Left forelimb (tissue), 1 donor: ENCODE results near the gene HSPA6.
A peak's percentile ranks its signal among the peaks of the same experiment; 100 is the strongest.
"Not testable (repeated sequence)": the region's sequence is repeated elsewhere in the genome, so short reads cannot be mapped to it uniquely, and the experiment has no call there.

Experiments
- DNase-seq: peaks from one replicate; pipeline ENCODE4 v3.0.0-alpha.2; 2018; ENCODE audit warnings: low spot score

Gene HSPA6

DNA sequence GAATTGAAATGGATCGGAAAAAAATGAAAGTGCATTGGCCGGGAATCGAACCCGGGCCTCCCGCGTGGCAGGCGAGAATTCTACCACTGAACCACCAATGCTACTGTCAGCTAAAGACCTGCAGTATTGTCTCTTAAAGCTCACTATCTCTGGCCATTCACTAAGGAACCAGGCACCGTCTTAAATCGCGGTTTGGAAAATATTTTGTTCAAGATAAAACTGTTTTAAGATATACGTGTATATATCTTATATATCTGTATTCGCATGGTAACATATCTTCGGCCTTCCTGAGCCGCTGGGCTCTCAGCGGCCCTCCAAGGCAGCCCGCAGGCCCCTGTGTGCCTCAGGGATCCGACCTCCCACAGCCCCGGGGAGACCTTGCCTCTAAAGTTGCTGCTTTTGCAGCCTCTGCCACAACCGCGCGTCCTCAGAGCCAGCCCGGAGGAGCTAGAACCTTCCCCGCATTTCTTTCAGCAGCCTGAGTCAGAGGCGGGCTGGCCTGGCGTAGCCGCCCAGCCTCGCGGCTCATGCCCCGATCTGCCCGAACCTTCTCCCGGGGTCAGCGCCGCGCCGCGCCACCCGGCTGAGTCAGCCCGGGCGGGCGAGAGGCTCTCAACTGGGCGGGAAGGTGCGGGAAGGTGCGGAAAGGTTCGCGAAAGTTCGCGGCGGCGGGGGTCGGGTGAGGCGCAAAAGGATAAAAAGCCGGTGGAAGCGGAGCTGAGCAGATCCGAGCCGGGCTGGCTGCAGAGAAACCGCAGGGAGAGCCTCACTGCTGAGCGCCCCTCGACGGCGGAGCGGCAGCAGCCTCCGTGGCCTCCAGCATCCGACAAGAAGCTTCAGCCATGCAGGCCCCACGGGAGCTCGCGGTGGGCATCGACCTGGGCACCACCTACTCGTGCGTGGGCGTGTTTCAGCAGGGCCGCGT, at the start of gene HSPA6:
TSS of gene HSPA6 (plus strand) at position 724 of the 925 bp plus-strand sequence. CDS start at position 843, 119 bp downstream.
- DNase-seq = peak; percentile 81

DNA sequence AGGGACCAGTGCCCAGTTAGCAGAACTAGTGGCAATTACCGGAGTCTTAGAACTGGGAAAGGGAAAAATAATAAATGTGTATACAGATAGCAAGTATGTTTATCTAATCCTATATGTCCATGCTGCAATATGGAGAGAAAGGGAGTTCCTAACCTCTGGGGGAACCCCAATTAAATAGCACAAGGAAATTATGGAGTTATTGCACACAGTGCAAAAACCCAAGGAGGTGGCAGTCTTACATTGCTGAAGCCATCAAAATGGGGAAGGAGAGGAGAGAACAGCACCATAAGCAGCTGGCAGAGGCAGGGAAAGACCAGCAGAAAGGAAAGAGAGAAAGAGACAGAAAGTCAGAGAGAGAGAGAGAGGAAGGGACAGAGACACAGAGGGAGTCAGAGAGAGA, 46.6 kb upstream of the HSPA6 start:
- DNase-seq = not testable (repeated sequence)

DNA sequence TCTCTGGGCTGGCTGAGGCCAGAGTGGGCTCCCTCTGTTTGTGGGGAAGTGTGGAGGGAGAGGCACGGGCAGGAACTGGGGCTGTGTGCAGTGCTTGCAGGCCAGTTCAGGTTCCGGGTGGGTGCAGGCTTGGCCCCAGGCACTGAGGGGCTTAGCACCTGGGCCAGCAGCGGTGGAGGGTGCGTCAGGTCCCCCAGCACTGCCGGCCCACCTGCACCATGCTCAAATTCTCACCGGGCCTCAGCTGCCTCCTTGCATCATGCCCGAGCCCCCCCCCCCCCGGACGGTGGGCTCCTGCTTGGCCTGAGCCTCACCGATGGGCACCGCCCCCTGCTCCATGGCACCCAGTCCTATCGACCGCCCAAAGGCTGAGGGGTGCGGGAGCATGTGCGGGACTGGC, 45.4 kb upstream of the HSPA6 start:
- no peak for DNase-seq

DNA sequence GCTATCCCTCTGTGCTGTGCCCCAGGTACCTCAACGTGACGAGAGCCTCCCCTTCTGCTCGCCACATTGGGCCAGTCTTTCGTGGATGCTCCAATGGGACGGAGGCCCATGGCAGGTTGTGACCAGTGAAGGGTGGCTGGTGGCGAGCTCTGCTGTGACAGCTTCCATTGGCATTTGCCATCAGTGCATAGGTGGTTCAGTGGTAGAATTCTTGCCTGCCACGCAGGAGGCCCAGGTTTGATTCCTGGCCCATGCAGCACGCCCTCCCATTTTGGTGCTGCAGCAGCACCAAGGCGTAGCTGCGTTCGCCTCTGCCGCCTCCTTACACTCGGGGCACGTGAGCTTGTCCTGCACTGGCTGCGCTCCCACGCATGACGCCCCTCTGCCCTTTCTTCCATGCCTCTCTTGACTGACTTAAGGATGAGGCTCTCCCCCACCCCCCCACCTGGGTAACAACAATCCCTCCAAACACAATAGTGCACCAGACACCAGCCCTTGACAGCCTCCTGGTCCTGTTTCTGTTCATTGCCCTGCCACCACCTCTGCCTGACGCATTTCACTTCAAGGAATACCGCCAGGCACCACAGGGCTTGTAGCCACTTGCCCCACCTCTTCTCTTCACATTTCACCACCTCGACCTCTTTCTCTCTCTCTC, 43.8 kb upstream of the HSPA6 start:
- no peak for DNase-seq

DNA sequence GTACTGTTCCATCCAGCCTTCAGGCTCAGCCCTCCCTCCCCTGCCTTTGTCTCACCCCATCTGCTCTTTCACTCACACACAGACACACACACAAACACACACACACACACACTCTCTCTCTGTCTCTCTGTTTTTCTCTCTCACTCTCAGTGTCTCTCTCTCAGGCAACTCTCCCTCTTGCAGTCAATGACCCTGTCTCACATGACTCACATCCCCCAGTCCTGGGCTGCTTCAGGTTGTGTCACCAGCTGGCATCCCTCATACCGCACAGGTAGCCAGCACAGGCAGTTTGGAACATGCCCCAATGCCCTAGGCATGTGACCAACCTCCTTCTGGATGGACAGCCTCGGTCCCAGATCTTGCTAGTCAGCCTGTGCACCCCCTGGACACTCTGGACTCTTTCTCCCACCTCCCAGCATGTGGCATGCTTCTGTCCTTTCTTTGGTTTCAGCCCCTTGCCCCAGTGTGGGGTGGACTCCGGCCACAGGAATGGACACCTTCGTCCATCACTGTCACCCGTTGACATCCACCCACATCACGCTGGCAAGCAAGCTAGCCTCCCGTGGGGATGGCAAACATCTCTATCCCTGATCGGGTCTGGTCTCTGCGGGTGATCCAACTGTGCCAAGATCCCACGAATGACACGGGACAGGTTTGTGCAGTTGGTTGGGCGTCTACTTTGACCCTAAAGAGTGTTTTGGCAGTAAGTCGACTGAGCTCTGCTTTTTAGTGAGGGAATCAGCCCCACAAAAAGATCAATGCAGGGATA, 42.5 kb upstream of the HSPA6 start:
- DNase-seq = no peak

DNA sequence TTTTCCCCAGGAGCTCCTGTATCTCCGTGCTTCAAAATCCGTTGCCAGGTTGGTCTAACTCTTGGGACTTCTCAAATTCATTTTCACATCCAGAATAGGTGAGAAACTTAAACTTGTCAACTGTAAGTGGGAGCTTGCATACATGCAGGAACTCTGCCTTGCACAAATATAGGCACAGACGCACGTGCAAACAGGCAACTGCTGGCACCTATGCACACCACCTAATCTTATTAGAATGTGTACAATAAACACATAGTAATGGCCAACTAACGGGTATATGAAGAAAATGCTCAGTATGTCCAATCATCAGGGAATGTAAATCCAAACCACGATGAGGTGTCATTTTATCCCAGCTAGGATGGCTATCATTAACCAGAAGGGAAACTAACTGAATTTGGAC, 41.7 kb upstream of the HSPA6 start:
- no peak for DNase-seq

DNA sequence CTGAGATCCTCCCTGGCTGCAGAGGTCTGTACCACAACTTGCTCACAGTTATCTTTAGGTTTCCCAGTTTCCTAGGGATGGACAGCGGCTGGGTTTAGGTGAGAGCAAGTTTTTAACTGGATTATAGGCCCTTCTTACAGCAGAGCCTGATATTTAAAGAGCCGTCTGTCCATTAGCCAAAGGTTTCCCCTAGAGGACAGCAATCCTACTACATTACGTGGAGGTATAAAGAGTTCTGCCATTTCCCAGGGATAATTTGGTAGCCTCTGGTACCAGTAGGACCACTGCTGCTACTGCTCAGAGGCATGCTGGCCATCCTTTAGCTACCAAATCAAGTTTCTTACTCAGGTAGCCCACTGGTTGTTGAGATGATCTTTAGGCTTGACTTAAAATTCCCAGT, 41.0 kb upstream of the HSPA6 start:
- no peak for DNase-seq

DNA sequence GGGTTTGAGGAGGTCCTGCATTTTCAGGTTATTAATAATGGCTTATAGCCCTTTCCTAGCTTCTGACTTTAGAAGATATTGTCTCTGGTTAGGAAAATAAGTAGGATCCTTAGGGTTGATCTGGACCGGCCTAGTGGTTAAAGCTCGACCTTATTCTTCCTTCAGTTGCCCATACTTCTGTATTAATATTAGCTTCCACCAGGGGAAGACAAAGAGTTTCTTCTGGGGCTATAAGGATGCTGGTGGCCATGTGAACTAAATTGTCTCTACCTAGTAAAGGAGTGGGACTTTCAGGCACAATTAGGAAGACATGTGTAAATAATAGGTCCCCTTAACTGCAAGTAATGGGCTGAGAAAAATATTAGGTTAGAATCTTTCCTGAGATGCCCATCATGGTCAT, 39.7 kb upstream of the HSPA6 start:
- DNase-seq = no peak

DNA sequence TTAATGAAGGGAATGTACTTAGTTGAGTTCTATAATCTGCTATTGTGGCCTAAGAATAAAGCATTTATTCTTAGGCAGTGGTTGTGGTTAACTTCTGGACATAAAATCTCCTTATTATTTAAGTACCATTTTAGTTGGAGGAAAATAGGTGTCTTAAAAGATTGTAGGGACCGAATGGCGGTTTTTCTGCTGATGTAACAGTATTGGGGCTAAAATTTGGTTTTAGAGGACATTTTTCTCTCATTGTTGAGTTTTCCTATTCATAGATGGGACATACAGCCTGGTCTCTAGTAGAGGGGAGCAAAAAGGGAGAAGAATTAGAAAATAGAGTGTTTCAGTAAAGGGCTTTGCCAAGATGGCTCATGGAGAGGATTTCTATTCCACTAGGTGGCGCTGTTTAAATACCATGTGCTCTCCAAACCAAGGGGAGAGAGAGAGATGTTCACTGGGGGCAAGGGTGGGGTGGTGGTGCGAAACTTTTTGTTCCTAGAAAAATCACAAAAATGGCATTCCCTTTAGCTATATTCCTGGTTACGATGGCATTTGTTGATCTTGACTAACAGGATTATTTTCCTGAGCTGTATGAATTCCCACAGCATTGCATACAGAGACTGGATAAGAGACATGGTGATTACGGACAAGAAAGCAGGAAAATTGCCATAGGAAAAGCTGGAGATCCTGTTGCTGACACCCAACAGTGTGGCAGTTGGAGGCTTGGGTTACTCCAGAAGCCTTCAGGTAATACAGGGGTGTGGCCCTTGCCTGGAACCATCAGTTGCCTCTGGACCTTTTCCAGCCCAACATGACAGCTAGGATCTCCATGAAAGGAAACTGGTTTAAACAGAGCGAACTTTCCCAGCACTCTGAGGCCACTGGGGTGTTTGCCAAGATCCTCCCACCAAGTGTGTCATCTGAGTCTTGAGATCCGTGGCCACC, 37.3 kb upstream of the HSPA6 start:
- DNase-seq = no peak

DNA sequence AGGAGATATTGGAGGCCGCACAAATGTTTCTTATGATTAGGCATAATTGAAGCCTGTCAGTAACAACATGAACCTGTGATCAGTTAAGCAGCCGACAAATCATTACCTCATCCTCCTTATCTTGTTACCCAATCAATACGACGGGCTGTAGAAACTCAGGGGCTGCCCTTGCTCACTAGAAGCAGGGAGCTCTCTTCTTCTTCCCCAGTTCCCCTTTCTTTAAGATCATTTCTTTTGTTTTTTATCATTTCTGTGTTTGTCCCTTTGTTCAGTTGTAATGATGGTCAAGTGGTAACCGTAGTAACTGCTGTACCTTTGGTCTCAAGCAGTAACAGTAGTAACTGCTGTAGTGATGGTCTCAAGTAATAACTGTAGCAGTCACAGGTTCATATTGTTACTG, 32.9 kb upstream of the HSPA6 start:
- no peak for DNase-seq

DNA sequence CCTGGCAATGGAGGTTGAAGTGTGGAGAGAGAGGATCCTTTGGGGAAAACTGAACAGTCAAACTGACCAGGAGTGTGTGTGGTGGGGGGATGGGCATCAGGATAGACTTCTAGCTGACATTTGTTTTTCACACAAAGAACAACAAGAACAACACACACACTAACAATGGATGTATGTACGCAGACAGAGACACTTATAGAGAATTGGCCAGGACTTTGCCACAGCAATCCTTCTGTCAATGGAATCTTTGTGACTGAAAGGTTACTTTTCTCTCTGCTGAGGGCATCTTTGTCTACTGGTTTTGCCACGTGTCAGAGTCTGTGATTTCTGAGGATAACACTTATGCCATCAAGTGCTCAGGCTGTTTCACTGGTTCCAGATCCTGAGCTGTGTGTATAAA, 31.5 kb upstream of the HSPA6 start:
- DNase-seq = no peak

DNA sequence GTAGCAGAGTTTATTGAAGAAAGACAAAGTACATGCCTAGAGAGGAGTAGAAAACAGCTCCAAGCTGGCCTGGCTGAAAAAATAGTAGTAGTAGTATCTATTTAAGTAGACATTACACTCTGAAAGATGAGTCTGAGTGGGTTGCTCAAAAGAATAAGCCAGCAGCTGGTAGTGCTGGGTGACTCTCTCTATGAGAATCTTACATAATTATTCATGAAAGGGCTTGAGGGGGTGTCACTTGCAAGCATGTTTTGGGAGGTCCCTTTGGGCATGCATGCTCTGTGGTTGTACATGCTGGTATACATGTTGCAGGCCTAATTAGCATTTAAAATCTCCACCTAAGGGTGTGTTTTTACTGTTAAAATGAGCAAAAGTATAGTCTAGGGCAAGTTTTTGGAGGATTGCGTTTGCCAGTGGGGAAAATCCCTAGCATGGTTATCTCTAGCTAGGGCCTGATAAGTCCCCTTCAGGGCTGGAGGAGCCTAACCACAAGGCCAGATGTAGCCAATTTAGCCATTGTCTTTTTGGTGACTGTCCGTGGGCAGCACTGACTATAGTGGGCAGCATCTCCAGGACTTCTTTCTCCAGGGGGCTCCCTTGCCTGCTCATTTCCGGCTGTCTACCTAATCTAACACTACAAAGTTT, 30.1 kb upstream of the HSPA6 start:
- DNase-seq = no peak

DNA sequence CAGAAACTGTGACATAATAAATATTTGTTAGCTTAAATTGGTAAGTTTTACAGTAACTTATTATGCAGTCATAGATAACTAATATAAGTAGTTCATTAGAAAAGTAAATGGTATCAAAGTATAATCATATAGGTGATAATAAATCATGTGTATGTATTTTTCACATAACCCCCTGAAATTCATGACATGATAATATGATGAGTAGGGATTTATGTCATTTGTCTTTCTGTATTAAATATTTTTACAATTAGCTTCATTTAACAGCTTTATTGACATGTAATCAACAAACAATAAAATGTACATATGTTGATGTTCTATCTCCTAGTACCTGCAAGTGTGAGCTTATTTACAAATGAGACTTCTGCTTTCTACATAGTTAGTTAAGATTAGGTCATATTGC, 28.9 kb upstream of the HSPA6 start:
- no peak for DNase-seq

DNA sequence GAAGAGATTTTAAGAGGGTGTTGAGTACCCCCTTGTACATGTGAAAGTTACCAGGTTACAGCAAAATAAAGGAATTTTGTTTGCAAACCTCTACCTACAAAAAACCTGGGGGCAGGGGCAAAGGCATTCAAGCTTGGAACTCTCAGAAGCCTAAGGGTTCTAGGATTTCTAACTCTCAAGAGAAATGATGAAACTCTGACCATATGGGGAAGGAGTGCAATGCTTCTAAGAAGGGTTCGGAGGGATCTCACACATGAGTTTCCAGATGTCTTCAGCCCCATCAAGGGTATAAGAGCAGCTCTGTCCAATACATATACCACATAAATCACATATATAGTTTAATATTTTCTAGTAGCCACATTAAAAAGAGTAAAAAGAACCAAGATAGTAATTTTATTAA, 26.4 kb upstream of the HSPA6 start:
- no peak for DNase-seq

DNA sequence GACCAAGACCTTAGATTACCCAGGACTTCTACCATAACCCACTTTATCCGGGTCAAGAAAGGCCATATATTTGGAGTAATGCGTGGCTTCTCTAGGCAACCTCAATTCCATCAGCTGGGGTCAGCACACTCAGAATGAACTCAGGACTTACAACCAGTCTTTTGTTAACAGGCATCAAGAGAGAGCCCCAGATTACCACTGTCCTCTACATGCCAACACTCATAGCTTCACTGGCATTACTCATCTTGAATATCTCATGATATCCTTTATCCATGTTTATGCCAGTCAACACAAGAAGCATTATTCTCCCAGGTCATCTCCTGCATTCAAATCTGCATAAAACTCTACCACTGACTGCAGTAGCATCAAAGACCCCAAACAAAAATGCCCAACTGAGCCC, 25.7 kb upstream of the HSPA6 start:
- no peak for DNase-seq

DNA sequence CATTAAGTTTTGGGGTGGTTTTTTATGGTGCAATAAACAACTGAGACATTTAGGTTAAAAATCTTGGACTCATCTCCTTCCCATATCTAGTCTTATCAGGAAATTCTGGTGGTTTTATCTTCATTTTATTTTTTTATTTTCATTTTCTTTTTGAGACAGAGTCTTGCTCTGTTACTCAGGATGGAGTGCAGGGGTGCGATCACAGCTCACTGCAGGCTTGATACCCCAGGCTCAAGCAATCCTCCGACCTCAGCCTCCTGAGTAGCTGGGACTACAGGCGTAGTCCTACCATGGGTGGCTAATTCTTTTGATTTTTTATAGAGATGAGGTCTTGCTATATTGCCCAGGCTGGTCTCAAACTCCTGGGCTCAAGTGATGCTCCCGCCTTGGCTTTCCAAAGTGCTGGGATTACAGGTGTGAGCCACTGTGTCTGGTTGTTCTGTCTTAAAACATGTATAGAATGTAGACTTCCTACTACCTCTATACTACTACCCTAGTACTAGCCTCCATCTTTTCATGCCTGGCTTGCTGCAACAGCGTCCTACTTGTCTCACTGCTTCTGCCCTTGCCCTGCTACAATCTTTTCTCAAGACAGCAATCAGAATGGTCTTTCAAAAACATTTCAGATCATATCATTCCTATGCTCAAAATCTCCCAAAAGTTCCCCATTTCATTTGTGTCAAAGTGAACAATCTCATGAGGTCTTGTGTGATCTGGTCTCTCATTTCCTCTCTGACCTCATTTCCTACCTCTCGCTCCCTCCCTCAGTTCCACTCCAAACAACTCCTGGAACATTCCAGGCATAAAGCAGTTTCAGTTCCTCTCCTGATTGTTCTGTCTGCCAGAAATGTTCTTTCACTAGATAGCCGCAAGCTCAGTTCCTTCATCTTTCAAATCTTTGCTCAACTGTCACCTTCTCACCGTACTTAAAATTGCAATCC, 25.0 kb upstream of the HSPA6 start:
- no peak for DNase-seq

DNA sequence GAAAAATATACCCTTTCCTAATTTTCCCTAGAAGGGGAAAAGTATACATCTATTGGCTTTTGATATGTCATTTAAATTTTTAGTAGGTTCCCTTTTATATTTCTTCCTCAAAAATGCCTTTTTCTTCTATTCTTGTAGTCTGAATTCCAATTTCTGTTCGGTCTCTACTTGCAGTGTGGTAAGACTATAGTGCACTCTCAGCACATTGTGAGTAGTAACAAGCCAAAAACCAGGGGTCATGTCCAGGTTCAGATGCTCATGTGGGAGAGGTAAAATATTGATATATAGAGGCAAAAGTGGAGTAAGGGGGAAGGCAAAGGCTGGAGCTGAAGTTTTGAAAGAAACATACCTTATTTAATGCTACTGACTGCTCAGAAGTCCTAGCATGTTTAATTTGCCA, 23.1 kb upstream of the HSPA6 start:
- no peak for DNase-seq

DNA sequence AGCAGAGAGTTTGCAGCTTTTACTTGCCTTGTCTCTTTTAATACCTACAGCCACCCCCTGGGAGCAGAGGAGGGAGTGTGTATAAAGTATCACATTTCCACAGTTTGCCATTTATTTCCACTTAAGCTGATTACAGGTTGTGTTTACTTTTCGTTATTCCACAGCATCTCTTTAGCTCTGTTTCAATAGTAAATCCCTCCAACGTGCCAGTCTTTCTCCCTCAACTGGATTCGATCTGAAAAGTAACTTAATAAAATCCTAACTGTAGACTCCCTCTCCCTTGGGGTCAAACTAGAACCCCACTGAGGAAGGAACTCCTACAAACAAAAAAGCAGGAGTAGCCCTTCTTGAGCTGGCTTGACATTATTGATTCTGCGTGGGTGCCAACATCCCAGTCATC, 22.2 kb upstream of the HSPA6 start:
- DNase-seq = no peak

DNA sequence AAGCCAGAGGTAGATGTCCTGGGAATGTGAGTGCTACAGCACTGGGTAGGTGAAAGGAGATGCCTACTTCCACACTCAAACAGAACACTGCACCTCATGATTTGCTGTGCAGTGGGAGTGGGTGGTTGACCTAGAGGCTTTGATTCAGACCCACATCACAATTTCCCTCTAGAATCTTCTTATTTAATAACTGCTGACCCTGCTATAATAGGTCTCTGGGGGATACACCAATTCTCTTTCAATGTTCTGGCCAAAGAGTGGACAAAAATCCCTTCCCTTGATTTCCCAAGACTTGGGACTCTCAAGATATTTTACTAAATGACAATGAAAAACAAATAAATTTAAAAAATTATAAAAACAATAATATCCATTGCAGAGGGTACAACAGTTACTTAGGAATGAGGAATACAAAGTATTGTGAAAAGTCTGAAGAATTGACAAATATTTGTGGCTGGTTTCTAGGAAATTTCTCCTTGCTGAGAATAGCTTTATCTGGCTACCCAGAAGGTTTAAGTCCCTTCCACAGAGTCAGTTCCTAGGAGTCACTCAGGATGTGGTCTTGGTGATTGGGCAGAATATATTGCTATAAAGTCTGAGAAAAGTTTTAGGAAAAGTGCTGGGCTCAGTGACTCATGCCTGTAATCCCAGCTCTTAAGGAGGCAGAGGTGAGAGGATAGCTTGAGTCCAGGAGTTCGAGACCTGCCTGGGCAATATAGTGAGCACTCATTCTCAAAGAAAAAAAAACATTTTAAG, 21.5 kb upstream of the HSPA6 start:
- DNase-seq = no peak
